GM23248 (cell line): ENCODE measurements around the gene ZBTB7C. TPM values are rescaled to one million over a fixed set of nuclear protein-coding genes. Genes with fewer than 3 reads are reported as not detected.
A peak's percentile ranks its signal among the peaks of the same experiment; 100 is the strongest.

Experiments
- DNase-seq: peaks from one replicate; pipeline ENCODE4 v3.0.0-alpha.2; 2015
- H2AFZ ChIP-seq: fragments of 200-600 bp; sonication (generic); 2 replicates; pipeline ENCODE4 v1.6.1; 2016; ENCODE audit warnings: antibody characterized with exemption
- H3F3A ChIP-seq: fragments of 200-600 bp; sonication (generic); 2 replicates; pipeline ENCODE4 v1.6.1; 2016; ENCODE audit warnings: mild to moderate bottlenecking, antibody characterized with exemption, mixed run types; ENCODE audit not compliant: insufficient read depth
- H3K27ac ChIP-seq: fragments of 200-600 bp; sonication (generic); 2 replicates; pipeline ENCODE4 v1.5.1; 2016; ENCODE audit warnings: mild to moderate bottlenecking
- H3K27me3 ChIP-seq: fragments of 200-600 bp; sonication (generic); replicated peaks from 2 replicates; pipeline ENCODE4 v1.6.1; 2016; ENCODE audit warnings: mild to moderate bottlenecking; ENCODE audit not compliant: insufficient read depth
- H3K36me3 ChIP-seq: fragments of 200-600 bp; sonication (generic); 2 replicates; pipeline ENCODE4 v1.6.1; 2016; ENCODE audit warnings: low read depth, mild to moderate bottlenecking
- H3K4me1 ChIP-seq: fragments of 200-600 bp; sonication (generic); 2 replicates; pipeline ENCODE4 v1.6.1; 2016; ENCODE audit warnings: mild to moderate bottlenecking; ENCODE audit not compliant: insufficient read depth
- H3K4me2 ChIP-seq: fragments of 200-600 bp; sonication (generic); one replicate; pipeline ENCODE4 v1.6.1; 2016; ENCODE audit warnings: mild to moderate bottlenecking; ENCODE audit not compliant: unreplicated experiment
- H3K4me3 ChIP-seq: fragments of 200-600 bp; sonication (generic); 2 replicates; pipeline ENCODE4 v1.5.1; 2016; ENCODE audit warnings: mild to moderate bottlenecking
- H3K79me2 ChIP-seq: fragments of 200-600 bp; sonication (generic); 2 replicates; pipeline ENCODE4 v1.6.1; 2016; ENCODE audit warnings: mild to moderate bottlenecking; ENCODE audit not compliant: insufficient read depth
- H3K9ac ChIP-seq: fragments of 200-600 bp; sonication (generic); 2 replicates; pipeline ENCODE4 v1.6.1; 2016; ENCODE audit warnings: mild to moderate bottlenecking
- H3K9me2 ChIP-seq: fragments of 200-600 bp; sonication (generic); 2 replicates; pipeline ENCODE4 v1.6.1; 2016; ENCODE audit warnings: mixed run types, mild to moderate bottlenecking, moderate library complexity; ENCODE audit not compliant: insufficient read depth
- H3K9me3 ChIP-seq: fragments of 200-600 bp; sonication (generic); one replicate; pipeline ENCODE4 v1.6.1; 2017; ENCODE audit warnings: low read depth
- H4K20me1 ChIP-seq: fragments of 200-600 bp; sonication (generic); 2 replicates; pipeline ENCODE4 v1.6.0; 2016; ENCODE audit not compliant: insufficient read depth
- EZH2 ChIP-seq: fragments of 200-600 bp; sonication (generic); IDR thresholded peaks from 2 replicates; pipeline ENCODE4 v1.6.1; 2018; ENCODE audit warnings: antibody characterized with exemption, mild to moderate bottlenecking; ENCODE audit not compliant: insufficient read depth, poor library complexity, severe bottlenecking
- EZH2phosphoT487 ChIP-seq: fragments of 200-600 bp; sonication (generic); IDR thresholded peaks from 2 replicates; pipeline ENCODE4 v1.6.1; 2018; ENCODE audit warnings: antibody characterized with exemption, moderate library complexity, mild to moderate bottlenecking, low read depth; ENCODE audit not compliant: insufficient read depth
- WGBS, 2 experiments: methylation state at CpG; one replicate each; pipeline ENCODE4 v1.1.6; 2015 to 2017; ENCODE audit warnings: low lambda C conversion rate in 2 of 2, low coverage in 1 of 2; ENCODE audit errors: missing lambda C conversion rate in 2 of 2; 5-methylcytosine and 5-hydroxymethylcytosine counted together
- in situ Hi-C: fragments of 300-500 bp; cut with MboI; formaldehyde crosslinking; loops from 2 replicates; pipeline ENCODE4 v1.15.0; 2020
- polyA plus RNA-seq: library from polyadenylated mRNA; unstranded; fragments of >200 nt; fragmentation: Nextera tagmentation; extraction: Ambion mirVana; gene quantifications from 2 replicates; pipeline ENCODE4 v1.2.1, GENCODE V29; 2016
- total RNA-seq: library from RNA; depleted of rRNA; stranded (reverse); fragments of >200 nt; shearing (Covaris generic); gene quantifications from 2 replicates; pipeline ENCODE4 v1.2.3, GENCODE V29; 2014

The ZBTB7C gene
- total and polyA plus RNA-seq, 2 experiments from 2014 or later = not detected

GRCh38 chr18:48024881-48025660 lies 384.1 kb downstream of the ZBTB7C start:
- no peak overlapping the region for H2AFZ ChIP-seq
- H3K36me3 ChIP-seq = no peaks in the 10 kb centered on the region
- no peaks in the 10 kb centered on the region for H3K79me2 ChIP-seq
- DNase-seq = no peak
- no peaks in the 10 kb centered on the region for H3F3A ChIP-seq
- 0 out of 2 replicates have a peak, but pooled peaks cover 8% of the 10 kb centered on the region for H3K4me1 ChIP-seq
- in situ Hi-C loops = loop anchor here (25.0 kb wide), 1 partner anchor 813 kb away; no protein-coding TSS in a partner anchor
- TF ChIP-seq EZH2 = no peak
- no peak for TF ChIP-seq EZH2phosphoT487
- WGBS, 2 experiments = 79 to 80% methylated on average over 7 of the region's 7 CpGs
- no peaks in the 10 kb centered on the region; the same call in 1 of the 2 replicates for H3K27me3 ChIP-seq
- no peak overlapping the region for H3K4me2 ChIP-seq
- no peaks in the 10 kb centered on the region for H4K20me1 ChIP-seq
- H3K4me3 ChIP-seq = no peak overlapping the region
- H3K9me3 ChIP-seq = no peaks in the 10 kb centered on the region
- H3K9ac ChIP-seq = no peak overlapping the region
- no peaks in the 10 kb centered on the region for H3K9me2 ChIP-seq
- H3K27ac ChIP-seq = no peak overlapping the region

- H3K27ac ChIP-seq = no peak overlapping the region
- H3K9me2 ChIP-seq = no peaks in the 10 kb centered on the region
- in situ Hi-C loops = loop anchor here (25.0 kb wide), 1 partner anchor 812 kb away; no protein-coding TSS in a partner anchor
- no peaks in the 10 kb centered on the region; the same call in 1 of the 2 replicates for H3K27me3 ChIP-seq
- H3K9ac ChIP-seq = no peak overlapping the region
- DNase-seq = no peak
- no peaks in the 10 kb centered on the region for H3K36me3 ChIP-seq
- H3K79me2 ChIP-seq = no peaks in the 10 kb centered on the region
- H2AFZ ChIP-seq = no peak overlapping the region
- 87 to 89% methylated on average over 4 of the region's 4 CpGs for WGBS, 2 experiments
- no peak for TF ChIP-seq EZH2phosphoT487
- no peak for TF ChIP-seq EZH2
- H3K4me3 ChIP-seq = no peak overlapping the region
- no peaks in the 10 kb centered on the region for H3F3A ChIP-seq
- H3K4me2 ChIP-seq = no peak overlapping the region
- H4K20me1 ChIP-seq = no peaks in the 10 kb centered on the region
- H3K9me3 ChIP-seq = no peaks in the 10 kb centered on the region
- H3K4me1 ChIP-seq = 0 out of 2 replicates have a peak, but pooled peaks cover 8% of the 10 kb centered on the region
Observed at GRCh38 chr18:48024009-48024512, 385.1 kb downstream of the ZBTB7C start.

- H3K9me3 ChIP-seq = no peaks in the 10 kb centered on the region
- 30 to 33% methylated on average over 9 of the region's 9 CpGs for WGBS, 2 experiments
- H3K79me2 ChIP-seq = no peaks in the 10 kb centered on the region
- H3F3A ChIP-seq = no peaks in the 10 kb centered on the region
- in situ Hi-C loops = loop anchor here (25.0 kb wide), 1 partner anchor 811 kb away; no protein-coding TSS in a partner anchor
- no peak overlapping the region for H3K4me3 ChIP-seq
- no peaks in the 10 kb centered on the region; the same call in 1 of the 2 replicates for H3K27me3 ChIP-seq
- H4K20me1 ChIP-seq = no peaks in the 10 kb centered on the region
- H3K4me2 ChIP-seq = no peak overlapping the region
- TF ChIP-seq EZH2phosphoT487 (no peak), EZH2 (no peak)
- no peak overlapping the region for H3K27ac ChIP-seq
- no peak overlapping the region for H3K9ac ChIP-seq
- H3K36me3 ChIP-seq = no peaks in the 10 kb centered on the region
- peak; percentile 65 for DNase-seq
- 0 out of 2 replicates have a peak, but pooled peaks cover 8% of the 10 kb centered on the region for H3K4me1 ChIP-seq
- no peak overlapping the region for H2AFZ ChIP-seq
- no peaks in the 10 kb centered on the region for H3K9me2 ChIP-seq
Observed at GRCh38 chr18:48023334-48024008, 385.7 kb downstream of the ZBTB7C start.

DNA sequence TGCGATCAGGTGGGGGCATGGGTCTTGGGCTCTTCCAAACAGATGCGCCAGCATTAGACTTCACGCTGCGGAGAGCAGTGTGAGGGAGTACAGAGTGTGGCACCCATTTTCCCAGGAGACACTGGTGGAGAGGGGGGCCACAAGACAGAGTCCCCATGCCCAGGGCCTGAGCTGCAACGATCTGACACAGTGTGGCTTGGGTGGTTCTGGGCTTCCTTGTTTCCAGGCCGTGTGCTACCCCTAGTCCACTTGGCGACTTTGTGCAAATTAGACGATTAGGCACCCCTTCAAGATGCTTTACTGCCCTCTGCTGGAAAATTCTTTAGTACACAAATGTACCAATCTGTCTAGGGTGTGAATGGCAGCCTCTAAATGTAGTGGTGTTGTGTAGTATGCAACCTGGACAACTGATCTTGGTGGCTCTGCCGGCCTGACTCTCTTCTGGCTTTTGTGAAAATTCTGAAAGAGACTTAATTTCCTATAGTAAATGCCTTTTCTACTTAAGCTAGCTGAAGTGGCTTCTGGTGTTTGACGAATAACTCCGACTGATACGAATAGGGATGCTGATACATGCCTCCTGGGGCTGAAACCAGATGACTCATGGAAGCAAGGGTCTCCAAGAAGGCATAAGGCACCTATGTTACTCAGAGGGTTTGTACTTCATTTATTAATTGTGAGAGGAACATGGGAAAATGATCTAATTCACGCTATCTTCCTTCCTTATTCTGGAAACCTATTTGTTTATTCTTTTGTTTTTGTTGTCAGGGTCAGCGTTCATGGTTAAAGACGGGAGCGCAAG lies 386.5 kb downstream of the ZBTB7C start:
- Histone ChIP-seq H3K4me1 (0 out of 2 replicates have a peak, but pooled peaks cover 8% of the 10 kb centered on the region), H2AFZ (no peak overlapping the region), H3K9me2 (no peaks in the 10 kb centered on the region), H3K9me3 (no peaks in the 10 kb centered on the region), H4K20me1 (no peaks in the 10 kb centered on the region), H3K27ac (no peak overlapping the region), H3F3A (no peaks in the 10 kb centered on the region), H3K4me3 (no peak overlapping the region), H3K79me2 (no peaks in the 10 kb centered on the region), H3K4me2 (no peak overlapping the region), H3K9ac (no peak overlapping the region), H3K27me3 (no peaks in the 10 kb centered on the region; the same call in 1 of the 2 replicates), H3K36me3 (no peaks in the 10 kb centered on the region)
- in situ Hi-C loops = loop anchor here (25.0 kb wide), 1 partner anchor 810 kb away; no protein-coding TSS in a partner anchor
- TF ChIP-seq EZH2 (no peak), EZH2phosphoT487 (no peak)
- WGBS, 2 experiments = 62 to 65% methylated on average over 16 of the region's 16 CpGs
- peak; percentile 76 for DNase-seq
